ENCODE measurements around the gene DGKQ.

GRCh38 chr4:915595-915994, 57.8 kb downstream of the DGKQ start:
- no peak for TF ChIP-seq EZH2 (IDR thresholded peaks at IDR 0.05; ENCODE audit: borderline replicate concordance, low read depth, low read length, severe bottlenecking)
- TF ChIP-seq CTCF (IDR thresholded peaks at IDR 0.05; ENCODE audit: extremely low read depth in 1 of 2, insufficient read depth in 1 of 2, low read depth in 1 of 2, low read length in 2 of 2): no peak
- no peak for TF ChIP-seq GATA2 (IDR thresholded peaks at IDR 0.05; ENCODE audit: insufficient read depth, insufficient read length, low read depth, low read length)
- no peak for TF ChIP-seq JUN (IDR thresholded peaks at IDR 0.05; ENCODE audit: borderline replicate concordance, insufficient read depth, insufficient read length, low read depth)

All from endothelial cell of umbilical vein (primary cell).